ENCODE results near the gene ITPR3. TPM values are rescaled to one million over a fixed set of nuclear protein-coding genes. Genes with fewer than 3 reads are reported as not detected.
"Not testable (repeated sequence)": the region's sequence is repeated elsewhere in the genome, so short reads cannot be mapped to it uniquely, and the experiment has no call there.

The ITPR3 gene
- total RNA-seq, 2 donors from 2014 or later = 48.1 to 48.3 TPM

DNA sequence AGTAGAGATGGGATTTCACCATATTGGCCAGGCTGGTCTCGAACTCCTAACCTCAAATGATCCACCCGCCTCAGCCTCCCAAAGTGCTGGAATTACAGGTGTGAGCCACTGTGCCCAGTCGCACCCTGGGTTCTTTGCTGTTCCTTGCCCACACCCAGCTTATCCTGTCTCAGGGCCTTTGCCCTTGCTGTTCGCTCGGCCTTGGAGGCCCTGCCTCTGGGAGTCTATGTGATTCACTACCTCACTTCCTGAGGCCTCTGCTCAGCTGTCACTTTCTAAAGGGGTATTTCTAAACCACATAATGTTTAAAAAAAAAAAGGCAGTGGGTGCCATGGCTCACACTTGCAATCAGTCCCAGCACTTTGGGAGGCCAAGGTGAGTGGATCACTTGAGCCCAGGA is 24.2 kb upstream of the ITPR3 start:
- not testable (repeated sequence) for H3K4me3 Mint-ChIP-seq; ATAC-seq; H3K27me3 Mint-ChIP-seq; H3K36me3 Mint-ChIP-seq (ENCODE audit: low read depth); H3K9me3 ChIP-seq (ENCODE audit: control insufficient read depth, low read length, poor library complexity, severe bottlenecking); DNase-seq
- Mint-ChIP-seq H3K27ac (peak overlapping the region; percentile 69), H3K4me1 (peaks cover 22% of the 10 kb centered on the region)

DNA sequence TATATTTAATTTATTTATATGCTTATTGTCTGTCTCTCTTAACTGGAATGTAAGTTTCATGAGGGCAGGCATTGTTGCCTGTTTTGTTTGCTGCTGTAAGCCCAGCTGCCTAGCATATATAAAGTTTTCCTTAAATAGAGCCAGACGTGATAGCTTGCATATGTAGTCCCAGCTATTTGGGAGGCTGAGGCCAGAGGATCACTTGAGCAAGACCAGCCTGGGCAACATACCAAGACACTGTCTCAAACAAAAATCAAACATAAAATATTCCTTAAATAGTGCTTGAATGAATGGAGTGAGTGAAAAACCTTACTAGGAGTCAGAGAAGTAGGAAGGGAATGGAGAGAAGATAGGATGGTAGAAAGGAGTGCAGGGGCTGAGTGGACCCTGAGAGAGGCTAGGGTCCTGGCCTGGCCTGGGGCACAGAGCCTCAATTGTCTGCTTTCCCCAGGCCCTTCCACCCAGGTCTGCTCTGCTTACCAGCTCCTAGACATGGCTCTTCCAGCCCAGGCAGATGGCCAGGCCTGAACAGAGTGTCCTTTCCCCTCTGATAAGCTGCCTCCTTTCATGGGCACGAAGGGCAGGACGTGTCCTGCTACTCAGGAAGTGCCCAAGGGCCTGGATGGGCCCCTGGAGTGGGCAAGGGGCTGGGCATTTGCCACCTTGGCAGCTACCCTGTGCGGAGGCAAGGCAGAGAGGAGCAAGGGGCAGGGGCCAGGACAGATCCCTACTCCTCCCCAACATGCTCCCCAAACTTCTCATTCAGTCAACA is 23.4 kb upstream of the ITPR3 start:
- no peak for ATAC-seq
- no peak for DNase-seq

DNA sequence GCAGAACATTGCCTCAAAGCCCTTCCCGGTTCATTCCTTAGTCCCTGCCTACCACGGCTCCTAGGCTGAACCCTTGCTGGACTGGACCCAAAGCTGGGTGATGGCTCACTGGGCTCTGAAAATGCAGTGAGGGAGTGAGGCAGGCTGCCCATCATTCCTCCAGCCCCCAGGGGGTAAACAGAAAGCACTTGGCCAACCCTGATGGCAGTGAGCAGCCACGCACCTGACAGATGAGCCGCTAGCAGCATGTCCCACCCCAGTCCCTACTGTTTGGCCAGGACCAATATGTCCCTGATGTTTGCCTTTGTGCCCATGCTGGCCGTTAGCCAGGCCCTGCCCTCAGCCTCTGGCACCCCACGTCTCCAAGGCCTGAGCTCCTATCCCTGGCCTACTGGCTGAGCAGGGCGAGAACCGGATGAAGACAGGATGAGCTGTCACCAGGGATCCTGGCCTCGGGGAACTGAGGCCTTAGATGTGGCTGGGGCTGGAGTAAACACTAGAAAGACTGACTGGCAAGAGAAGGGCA is 21.6 kb upstream of the ITPR3 start:
- Mint-ChIP-seq H3K27ac (no peak overlapping the region), H3K27me3 (peaks cover 8% of the 10 kb centered on the region)

More for the DNA sequence above, 23.4 kb upstream of the ITPR3 start:
- peaks cover 3% of the 10 kb centered on the region for H3K27me3 Mint-ChIP-seq
- no peak overlapping the region for H3K4me3 Mint-ChIP-seq
- H3K4me1 Mint-ChIP-seq = peaks cover 15% of the 10 kb centered on the region
- H3K27ac Mint-ChIP-seq = no peak overlapping the region
- H3K36me3 Mint-ChIP-seq (ENCODE audit: low read depth) = no peaks in the 10 kb centered on the region
- H3K9me3 ChIP-seq (ENCODE audit: control insufficient read depth, low read length, poor library complexity, severe bottlenecking) = no peaks in the 10 kb centered on the region

DNA sequence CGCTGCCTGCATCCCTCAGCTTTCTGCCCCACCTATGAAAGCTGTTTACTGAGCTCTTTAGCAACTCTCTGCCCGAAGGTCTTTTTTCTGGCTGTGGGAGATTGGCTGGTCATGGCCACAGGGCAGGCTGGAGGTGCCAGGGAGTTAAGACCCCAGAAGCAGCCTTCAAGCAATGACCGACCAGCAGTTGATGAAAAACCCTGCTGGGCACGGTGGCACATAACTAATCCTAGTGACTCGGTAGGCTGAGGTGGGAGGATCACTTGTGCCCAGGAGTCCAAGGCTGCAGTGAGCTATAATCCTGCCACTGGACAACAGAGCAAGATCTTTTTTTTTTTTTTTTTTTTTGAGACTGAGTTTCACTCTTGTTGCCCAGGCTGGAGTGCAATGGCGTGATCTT is 20.4 kb upstream of the ITPR3 start:
- ATAC-seq (no peak), DNase-seq (no peak)
- no peak overlapping the region for H3K4me3 Mint-ChIP-seq
- peaks cover 7% of the 10 kb centered on the region for H3K4me1 Mint-ChIP-seq
- H3K27ac Mint-ChIP-seq = no peak overlapping the region
- H3K36me3 Mint-ChIP-seq (ENCODE audit: low read depth) = no peaks in the 10 kb centered on the region
- peaks cover 8% of the 10 kb centered on the region for H3K27me3 Mint-ChIP-seq
- no peaks in the 10 kb centered on the region for H3K9me3 ChIP-seq (ENCODE audit: control insufficient read depth, low read length, poor library complexity, severe bottlenecking)

More for the DNA sequence above, 21.6 kb upstream of the ITPR3 start:
- Mint-ChIP-seq H3K4me1 (peaks cover 10% of the 10 kb centered on the region), H3K4me3 (no peak overlapping the region), H3K36me3 (ENCODE audit: low read depth) (no peaks in the 10 kb centered on the region)
- ATAC-seq (no peak), DNase-seq (no peak)
- no peaks in the 10 kb centered on the region for H3K9me3 ChIP-seq (ENCODE audit: control insufficient read depth, low read length, poor library complexity, severe bottlenecking)

DNA sequence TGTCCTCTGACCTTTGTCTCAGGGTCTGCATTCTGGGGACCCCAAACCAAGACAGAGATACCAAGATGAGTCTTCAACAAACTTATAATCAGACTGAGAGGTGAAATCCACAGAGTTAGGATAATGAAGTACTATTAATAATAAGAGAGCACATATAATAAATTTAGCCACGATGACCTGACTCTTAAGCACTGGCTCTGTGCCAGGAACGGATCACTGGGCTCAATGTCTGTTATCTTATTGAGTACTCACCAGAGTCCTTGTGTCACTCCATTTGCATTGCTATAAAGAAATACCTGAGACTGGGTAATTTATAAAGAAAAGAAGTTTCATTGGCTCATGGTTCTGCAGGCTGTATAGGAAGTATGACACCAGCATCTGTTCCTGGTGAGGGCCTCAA is 18.9 kb upstream of the ITPR3 start:
- Mint-ChIP-seq H3K4me3 (no peak overlapping the region), H3K27ac (no peak overlapping the region)
- ATAC-seq = no peak

DNA sequence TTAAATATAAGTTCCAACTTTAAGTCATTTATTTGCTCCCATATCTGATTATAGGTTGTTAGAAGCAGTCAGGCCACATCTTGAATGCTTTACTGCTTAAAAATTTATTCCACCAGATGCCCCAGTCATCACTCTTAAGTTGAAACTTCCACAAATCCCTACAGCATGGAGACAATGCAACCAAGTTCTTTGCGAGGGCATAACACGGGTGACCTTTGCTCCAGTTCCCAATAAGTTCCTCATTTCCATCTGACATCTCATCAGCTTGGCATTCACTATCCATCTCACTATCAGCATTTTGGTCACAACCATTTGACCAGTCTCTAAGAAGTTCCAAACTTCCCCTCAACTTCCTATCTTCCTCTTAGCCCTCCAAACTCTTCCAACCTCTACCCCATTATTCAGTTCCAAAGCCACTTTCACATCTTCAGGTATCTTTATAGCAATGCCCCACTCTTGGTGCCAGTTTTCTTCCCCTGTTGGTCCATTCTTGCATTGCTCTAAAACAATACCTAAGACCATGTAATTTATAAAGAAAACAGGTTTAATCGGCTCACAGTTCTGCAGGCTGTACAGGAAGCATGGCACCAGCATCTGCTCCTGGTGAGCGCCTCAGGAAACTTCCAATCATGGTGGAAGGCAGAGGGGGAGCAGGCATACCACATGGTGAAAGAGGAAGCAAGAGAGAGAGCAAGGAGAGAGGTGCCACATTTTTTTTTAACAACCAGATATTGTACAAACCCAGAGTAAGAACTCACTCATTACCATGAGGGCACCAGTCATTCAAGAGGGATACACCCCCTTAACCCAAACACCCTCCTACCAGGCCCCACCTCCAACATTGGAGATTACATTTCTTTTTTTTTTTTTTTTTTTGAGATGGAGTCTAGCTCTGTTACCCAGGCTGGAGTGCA is 15.9 kb upstream of the ITPR3 start:
- H3K9me3 ChIP-seq (ENCODE audit: control insufficient read depth, low read length, poor library complexity, severe bottlenecking) = no peaks in the 10 kb centered on the region
- Mint-ChIP-seq H3K4me1 (peaks cover 2% of the 10 kb centered on the region), H3K27me3 (peaks cover 8% of the 10 kb centered on the region), H3K36me3 (ENCODE audit: low read depth) (no peaks in the 10 kb centered on the region), H3K27ac (no peak overlapping the region), H3K4me3 (no peak overlapping the region)
- DNase-seq (no peak), ATAC-seq (no peak)

More for the DNA sequence above, 18.9 kb upstream of the ITPR3 start:
- Mint-ChIP-seq H3K4me1 (peaks cover 6% of the 10 kb centered on the region), H3K36me3 (ENCODE audit: low read depth) (no peaks in the 10 kb centered on the region), H3K27me3 (peaks cover 8% of the 10 kb centered on the region)
- DNase-seq = no peak
- H3K9me3 ChIP-seq (ENCODE audit: control insufficient read depth, low read length, poor library complexity, severe bottlenecking) = no peaks in the 10 kb centered on the region

DNA sequence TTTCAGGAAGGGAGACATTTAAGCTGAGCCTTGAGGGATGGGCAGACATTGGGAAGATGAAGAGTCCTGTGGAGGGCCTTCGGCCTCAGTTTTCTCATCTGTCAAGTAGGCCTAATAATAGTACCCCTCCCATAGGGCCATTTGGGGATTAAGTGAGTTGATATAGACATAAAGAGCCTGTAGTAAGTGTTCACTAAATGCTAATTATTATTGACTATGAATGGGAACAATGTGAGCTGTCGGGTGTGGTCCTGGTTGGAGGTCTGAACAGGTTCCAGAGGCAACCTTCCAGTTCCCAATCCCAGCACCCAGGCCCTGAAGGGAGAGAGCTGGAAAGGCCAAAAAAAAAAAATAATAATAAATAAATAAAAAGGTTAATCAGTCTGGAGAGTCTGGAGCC is 14.5 kb upstream of the ITPR3 start:
- Mint-ChIP-seq H3K27me3 (peaks cover 8% of the 10 kb centered on the region), H3K4me1 (peaks cover 2% of the 10 kb centered on the region), H3K36me3 (ENCODE audit: low read depth) (no peaks in the 10 kb centered on the region), H3K4me3 (no peak overlapping the region), H3K27ac (no peak overlapping the region)
- no peak for DNase-seq
- ATAC-seq = no peak
- H3K9me3 ChIP-seq (ENCODE audit: control insufficient read depth, low read length, poor library complexity, severe bottlenecking) = no peaks in the 10 kb centered on the region

DNA sequence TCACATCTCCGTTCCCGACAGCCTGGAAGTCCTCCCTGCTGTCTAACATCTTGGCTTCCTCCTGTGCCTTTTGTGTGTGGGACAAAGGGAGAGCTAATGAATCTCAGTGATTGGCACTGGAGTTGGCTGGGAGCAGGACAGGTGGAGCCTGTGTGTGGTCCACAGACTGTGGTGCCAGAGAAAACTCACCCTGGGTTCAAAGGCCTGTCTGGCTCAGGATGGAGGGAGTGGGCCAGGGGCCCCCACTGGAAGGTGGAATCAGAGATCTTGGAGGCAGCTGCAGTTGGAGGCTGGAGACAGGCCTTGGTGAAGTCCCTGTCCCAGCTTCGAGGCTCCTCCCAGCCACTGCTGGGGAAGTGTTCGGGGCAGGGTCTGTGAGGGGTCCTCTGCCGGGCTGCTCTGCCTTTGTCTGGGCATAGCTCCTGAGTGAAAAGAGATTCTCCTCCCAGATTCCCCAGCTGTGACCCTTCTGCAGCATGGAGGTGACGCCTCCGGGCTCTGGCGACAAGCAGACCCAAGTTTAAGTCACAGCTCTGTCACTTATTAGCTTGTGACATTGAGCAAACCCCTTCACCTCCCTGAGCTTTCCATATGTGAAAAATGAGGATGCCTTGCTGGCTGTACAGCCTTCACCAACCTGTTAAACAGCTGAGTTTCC is 13.9 kb upstream of the ITPR3 start:
- Mint-ChIP-seq H3K27ac (no peak overlapping the region), H3K4me1 (peaks cover 2% of the 10 kb centered on the region), H3K4me3 (no peak overlapping the region), H3K36me3 (ENCODE audit: low read depth) (no peaks in the 10 kb centered on the region), H3K27me3 (peaks cover 8% of the 10 kb centered on the region)
- ATAC-seq = no peak
- H3K9me3 ChIP-seq (ENCODE audit: control insufficient read depth, low read length, poor library complexity, severe bottlenecking) = no peaks in the 10 kb centered on the region
- DNase-seq = no peak

DNA sequence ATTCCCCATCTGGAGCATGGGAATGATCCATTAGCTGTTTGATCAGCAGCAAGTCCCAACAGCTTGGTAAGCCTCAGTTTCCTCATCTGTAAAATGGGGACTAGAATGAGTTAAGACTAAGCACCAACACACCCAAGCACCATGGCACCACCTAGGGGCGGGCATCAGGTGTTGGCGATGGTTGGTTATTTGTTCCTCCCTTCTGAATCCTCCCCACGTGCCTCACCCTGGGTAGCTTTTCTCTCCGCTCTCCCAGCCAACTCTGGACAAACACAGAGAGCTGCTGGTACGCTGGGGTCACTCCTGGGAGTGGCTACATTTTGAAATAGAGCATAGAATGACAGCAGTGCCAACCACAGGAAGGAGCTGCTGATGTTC is 13.3 kb upstream of the ITPR3 start:
- Mint-ChIP-seq H3K36me3 (ENCODE audit: low read depth) (no peaks in the 10 kb centered on the region), H3K4me1 (peaks cover 2% of the 10 kb centered on the region), H3K27ac (no peak overlapping the region), H3K27me3 (peaks cover 5% of the 10 kb centered on the region), H3K4me3 (no peak overlapping the region)
- H3K9me3 ChIP-seq (ENCODE audit: control insufficient read depth, low read length, poor library complexity, severe bottlenecking) = no peaks in the 10 kb centered on the region
- ATAC-seq = peak; percentile 79
- no peak for DNase-seq

DNA sequence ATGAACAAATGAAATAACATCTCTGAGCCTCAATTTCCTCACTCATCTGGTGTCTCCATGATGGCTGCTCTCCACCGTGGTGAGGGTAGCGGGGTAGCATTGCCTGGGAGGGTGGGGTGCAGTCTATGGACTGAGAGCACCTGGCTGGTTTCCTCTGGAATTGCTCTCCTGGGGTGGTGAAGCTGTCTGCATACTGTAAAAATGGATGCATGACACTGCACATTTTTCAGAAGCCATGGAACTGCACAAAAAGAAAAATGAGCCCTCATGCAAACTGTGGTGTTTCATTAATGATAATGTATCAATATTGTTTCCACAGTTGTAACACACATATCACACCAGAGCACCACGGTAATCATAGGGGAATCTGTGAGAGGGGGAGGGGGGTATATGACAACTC is 12.1 kb upstream of the ITPR3 start:
- peaks cover 7% of the 10 kb centered on the region for H3K27me3 Mint-ChIP-seq
- H3K9me3 ChIP-seq (ENCODE audit: control insufficient read depth, low read length, poor library complexity, severe bottlenecking) = no peaks in the 10 kb centered on the region
- ATAC-seq (no peak), DNase-seq (no peak)
- no peak overlapping the region for H3K4me3 Mint-ChIP-seq
- no peak overlapping the region for H3K27ac Mint-ChIP-seq
- peaks cover 2% of the 10 kb centered on the region for H3K4me1 Mint-ChIP-seq
- H3K36me3 Mint-ChIP-seq (ENCODE audit: low read depth) = no peaks in the 10 kb centered on the region

DNA sequence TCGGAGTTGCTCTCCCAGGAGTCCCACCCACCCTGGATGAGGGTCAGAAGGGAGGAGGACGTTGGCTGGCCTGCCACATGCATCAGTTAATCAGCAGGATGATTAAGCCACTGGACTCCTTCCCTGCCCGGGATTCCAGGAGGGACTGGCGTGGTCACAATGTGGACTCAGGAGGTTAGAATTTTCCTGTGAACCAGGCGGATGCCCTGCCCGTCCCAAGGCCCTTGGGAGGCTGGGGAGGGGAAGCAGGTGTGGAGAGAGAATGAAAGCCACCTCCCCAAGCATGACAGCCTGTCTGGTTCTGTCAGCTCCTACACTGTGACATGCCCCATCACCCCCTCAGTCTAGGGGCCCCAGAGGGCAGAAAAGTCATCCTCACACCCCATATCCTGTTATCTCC is 11.6 kb upstream of the ITPR3 start:
- no peaks in the 10 kb centered on the region for H3K9me3 ChIP-seq (ENCODE audit: control insufficient read depth, low read length, poor library complexity, severe bottlenecking)
- DNase-seq = no peak
- Mint-ChIP-seq H3K27me3 (peaks cover 7% of the 10 kb centered on the region), H3K36me3 (ENCODE audit: low read depth) (no peaks in the 10 kb centered on the region), H3K4me1 (peaks cover 2% of the 10 kb centered on the region), H3K4me3 (no peak overlapping the region), H3K27ac (no peak overlapping the region)
- no peak for ATAC-seq

DNA sequence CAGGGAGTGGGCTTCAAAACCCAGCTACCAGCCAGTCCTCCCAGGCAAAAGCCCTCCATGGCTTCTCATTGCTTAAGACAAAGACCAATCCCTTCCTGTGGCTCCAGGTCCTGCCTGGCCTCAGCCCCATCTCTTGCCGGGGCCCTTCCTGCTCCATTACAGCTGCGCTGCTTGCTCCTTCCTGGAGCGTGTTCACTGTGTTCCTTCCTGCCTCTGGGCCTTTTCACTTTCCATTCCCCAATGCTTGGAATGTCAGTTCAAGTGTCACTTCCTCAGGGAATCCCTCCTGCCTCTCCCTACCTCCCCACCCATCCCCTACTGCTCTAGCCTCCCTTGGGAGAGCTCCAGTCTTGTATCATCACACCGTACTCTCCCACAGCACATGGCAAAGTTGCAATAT is 11.1 kb upstream of the ITPR3 start:
- Mint-ChIP-seq H3K27me3 (peaks cover 7% of the 10 kb centered on the region), H3K4me1 (peaks cover 2% of the 10 kb centered on the region), H3K36me3 (ENCODE audit: low read depth) (no peaks in the 10 kb centered on the region), H3K4me3 (no peak overlapping the region), H3K27ac (no peak overlapping the region)
- H3K9me3 ChIP-seq (ENCODE audit: control insufficient read depth, low read length, poor library complexity, severe bottlenecking) = no peaks in the 10 kb centered on the region
- DNase-seq (no peak), ATAC-seq (no peak)
